Right renal cortex interstitium (tissue), 3 donors: Measurements from ENCODE around the gene GRIN2A. TPM values are rescaled to one million over a fixed set of nuclear protein-coding genes. Genes with fewer than 3 reads are reported as not detected.

ENCODE experiments used
- DNase-seq, 3 donors: peaks; one replicate each; pipeline ENCODE4 v3.0.0-alpha.2; 2013; ENCODE audit warnings: low read depth in 3 of 3, low spot score in 2 of 3
- polyA plus RNA-seq, 3 donors: library from polyadenylated mRNA; unstranded; fragments of 120-200 nt; gene quantifications; one replicate each; pipeline ENCODE4 v1.2.1, GENCODE V29; 2013; ENCODE audit not compliant: insufficient read length in 3 of 3

Gene GRIN2A
- polyA plus RNA-seq, 3 donors: 5.1 to 6.7 (median 6.4) TPM

- DNase-seq: no peak
Measured at GRCh38 chr16:10188236-10188635, 6.0 kb upstream of the GRIN2A start.

- DNase-seq: peak in 2 of 3 donors; percentile 58 to 63
Measured at GRCh38 chr16:10181196-10182162, 749 bp downstream of the GRIN2A start.

- peak in 2 of 3 donors; percentile 25 to 53 for DNase-seq
Measured at GRCh38 chr16:10180771-10181163, 1.5 kb downstream of the GRIN2A start.

DNA sequence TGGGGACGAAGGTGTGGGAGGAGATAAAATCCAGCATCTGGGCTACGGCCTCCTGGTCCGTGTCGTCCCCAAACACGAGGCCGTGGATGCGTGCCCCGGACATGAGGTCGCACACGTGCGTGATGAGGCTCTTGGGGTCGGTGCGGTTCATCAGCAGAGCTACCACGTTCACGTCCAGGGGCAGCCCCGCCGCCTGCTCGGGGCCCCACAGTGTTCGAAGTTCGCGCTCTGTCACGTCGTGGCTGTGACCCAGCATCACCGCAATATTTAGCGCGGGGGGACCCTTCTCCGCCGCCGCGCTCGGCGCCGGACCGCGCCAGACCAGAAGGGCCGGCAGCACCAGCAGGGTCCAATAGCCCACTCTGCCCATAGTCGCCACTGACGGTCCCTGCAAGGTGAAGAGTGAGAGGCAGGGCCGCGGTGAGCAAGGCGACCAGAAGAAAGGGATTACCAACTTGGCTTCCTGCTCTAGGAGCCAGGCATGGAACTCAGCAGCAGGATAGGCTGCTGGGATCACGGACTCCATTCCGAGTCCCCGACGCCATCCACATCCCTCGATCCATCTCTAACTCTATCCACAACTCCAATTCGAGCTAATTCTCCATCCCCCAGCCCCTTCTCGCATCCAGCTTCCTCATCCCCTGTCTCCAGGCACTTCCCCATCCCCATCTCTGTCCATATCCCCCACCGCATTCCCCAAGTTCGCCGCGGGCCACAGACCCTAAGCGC lies 2.0 kb downstream of the GRIN2A start:
- DNase-seq: no peak

- no peak for DNase-seq
Measured at GRCh38 chr16:10178526-10178925, 3.7 kb downstream of the GRIN2A start.

DNA sequence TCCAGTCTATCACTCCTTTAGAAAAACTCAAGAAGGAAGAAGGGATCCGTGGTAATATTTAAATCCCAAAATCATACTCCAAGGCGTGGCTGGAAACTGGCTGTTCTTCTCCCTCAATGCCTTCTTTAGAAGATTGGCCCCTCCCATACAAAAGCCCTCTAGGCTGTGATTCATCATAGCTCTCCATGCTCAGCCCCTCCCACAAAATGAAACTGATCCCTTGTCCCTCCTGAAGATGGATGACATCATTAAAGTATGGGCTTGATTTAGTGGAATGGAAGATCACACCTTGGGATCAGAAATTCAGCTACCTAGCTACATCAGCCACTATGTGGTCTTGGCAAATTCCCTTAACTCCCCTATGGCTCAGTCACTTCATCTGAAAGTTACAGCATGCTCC lies 4.1 kb downstream of the GRIN2A start:
- DNase-seq: no peak

DNA sequence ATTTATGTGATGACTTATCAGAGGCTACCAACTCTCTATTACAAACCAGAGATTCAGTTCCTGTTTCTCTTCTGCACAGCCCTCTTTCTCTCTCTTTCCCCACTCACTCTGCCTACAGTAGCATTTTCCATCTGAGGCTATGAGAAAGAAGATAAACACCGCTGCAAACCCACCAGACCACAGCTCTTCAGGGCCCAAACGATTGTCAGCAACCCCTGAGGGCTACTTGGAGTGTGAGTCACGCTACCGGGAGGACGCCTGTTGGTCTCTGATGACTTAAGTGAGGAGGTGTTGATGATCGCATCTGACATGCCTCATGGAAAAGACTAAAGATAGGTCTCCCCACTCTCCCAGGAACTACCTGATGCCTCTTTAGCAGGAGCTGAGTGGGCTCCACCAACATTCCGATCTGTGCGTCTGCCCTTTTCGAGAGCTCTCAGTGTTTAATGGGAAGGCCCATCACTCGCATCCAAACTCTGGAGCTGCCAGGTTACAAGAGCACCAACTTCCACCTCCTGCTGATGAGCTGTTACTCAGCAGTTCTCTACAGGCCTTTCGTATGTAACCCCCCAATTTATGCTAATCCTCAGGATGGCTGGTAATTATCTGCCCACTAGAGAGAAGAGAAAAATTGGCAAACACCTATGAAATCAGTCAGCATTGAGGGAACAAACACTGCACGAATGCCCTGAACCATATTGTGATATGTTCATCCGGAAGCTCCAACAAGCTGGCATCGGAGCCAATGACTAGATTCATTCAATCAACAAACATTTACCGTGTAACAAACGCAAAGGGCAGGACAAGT lies 9.2 kb downstream of the GRIN2A start:
- DNase-seq: no peak

GRCh38 chr16:10171221-10171620 lies 11.0 kb downstream of the GRIN2A start:
- DNase-seq: no peak

GRCh38 chr16:10169904-10170410 lies 12.3 kb downstream of the GRIN2A start:
- DNase-seq: no peak

- no peak for DNase-seq
Measured at GRCh38 chr16:10169031-10169430, 13.2 kb downstream of the GRIN2A start.

GRCh38 chr16:10168258-10168657 lies 14.0 kb downstream of the GRIN2A start:
- no peak for DNase-seq

- DNase-seq: no peak
Measured at GRCh38 chr16:10165643-10166042, 16.6 kb downstream of the GRIN2A start.

- no peak for DNase-seq
Measured at GRCh38 chr16:10162981-10163380, 19.2 kb downstream of the GRIN2A start.

DNA sequence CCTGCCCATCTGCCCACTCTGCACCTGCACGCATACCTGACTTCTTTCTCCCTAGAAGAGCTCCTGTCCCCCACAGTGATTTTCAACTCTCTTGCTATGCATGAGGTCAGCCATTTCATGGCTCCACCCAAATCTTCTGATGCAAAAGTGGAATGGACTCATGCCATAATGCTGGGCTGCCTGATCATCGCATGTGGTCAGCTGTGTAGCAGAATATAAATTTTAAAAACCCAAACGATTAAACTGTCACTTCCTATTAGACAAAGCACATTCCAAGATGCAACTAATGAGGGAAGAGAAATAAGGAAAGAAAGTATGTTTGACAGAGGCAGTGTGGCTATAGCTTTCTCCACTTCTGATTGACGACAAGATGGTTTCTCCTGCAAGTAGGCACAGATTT lies 26.1 kb downstream of the GRIN2A start:
- no peak for DNase-seq

GRCh38 chr16:10154389-10154788 lies 27.8 kb downstream of the GRIN2A start:
- no peak for DNase-seq

GRCh38 chr16:10153985-10154384 lies 28.2 kb downstream of the GRIN2A start:
- DNase-seq: no peak

DNA sequence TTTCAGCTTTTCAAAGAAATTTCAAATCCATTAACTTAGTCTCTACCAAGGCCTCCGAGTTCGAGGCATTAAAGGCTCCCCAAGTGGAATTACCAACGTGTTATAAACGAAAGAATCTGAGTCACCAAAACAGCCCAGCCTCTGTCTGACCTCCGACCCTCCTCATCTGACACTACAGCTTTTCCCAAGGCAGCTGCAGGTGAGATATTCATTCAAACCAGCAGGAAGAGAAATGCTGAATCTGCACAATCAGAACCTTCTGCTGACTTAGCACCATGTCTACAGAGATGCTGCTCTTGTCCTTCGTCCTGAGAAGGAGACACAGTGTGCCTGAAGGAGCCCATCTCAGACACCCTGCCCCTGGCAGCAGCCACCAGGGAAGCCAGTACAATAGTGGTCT lies 30.5 kb downstream of the GRIN2A start:
- DNase-seq: no peak

DNA sequence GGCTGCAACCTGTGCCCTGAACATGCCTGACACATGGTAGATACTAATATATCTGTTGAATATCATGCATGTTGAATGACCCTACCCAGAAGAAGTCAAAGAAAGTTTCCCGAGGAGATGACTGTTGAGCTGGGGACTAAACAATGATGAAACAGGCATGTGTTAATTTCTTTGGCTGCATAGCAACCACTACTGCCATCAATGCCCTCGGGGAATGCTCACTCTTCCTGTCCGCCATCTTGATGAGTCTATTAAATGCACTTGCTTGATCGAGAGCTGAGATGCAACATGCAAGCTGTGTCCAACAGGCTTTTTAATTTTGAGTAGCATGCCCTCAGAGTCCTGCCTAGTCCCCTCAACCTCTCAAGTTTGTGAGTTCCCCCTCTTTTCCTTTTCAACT lies 31.3 kb downstream of the GRIN2A start:
- DNase-seq: no peak

- no peak for DNase-seq
Measured at GRCh38 chr16:10145542-10146035, 36.6 kb downstream of the GRIN2A start.

DNA sequence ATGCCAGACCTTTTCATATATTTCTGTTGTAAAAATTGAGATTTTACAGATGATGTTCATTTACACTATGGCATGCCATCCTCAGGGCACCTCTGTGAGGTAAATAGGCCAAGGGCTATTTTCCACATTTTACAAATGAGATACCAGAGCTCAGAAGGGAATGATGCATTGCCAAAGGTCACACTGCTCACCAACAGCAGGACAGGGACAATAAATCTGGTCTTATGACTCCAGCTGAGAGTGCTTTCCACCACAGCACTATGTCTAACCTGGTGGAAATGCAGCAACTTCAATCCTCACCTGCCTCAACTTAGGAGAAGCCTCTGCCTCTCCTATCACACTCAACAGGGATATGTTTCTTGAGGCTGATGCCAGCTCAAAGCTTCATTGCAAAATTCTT lies 40.6 kb downstream of the GRIN2A start:
- DNase-seq: peak in 1 of 3 donors; percentile 19

GRCh38 chr16:10138881-10139280 lies 43.3 kb downstream of the GRIN2A start:
- no peak for DNase-seq
